22Rv1 (cell line): Measurements from ENCODE around the gene AGMO.

Experiments used
- ZFX ChIP-seq: fragments of 450-650 bp; IDR thresholded peaks from 2 replicates; pipeline ENCODE4 v1.6.1; 2017; ENCODE audit warnings: antibody characterized with exemption, borderline replicate concordance
- TF ChIP-seq, protein P1 (sequence below): fragments of 450-650 bp; IDR thresholded peaks from 2 replicates; pipeline ENCODE4 v1.5.1; 2017; ENCODE audit warnings: mild to moderate bottlenecking

GRCh38 chr7:15214976-15215375 lies 346.8 kb downstream of the AGMO start:
- TF ChIP-seq, protein P1, sequence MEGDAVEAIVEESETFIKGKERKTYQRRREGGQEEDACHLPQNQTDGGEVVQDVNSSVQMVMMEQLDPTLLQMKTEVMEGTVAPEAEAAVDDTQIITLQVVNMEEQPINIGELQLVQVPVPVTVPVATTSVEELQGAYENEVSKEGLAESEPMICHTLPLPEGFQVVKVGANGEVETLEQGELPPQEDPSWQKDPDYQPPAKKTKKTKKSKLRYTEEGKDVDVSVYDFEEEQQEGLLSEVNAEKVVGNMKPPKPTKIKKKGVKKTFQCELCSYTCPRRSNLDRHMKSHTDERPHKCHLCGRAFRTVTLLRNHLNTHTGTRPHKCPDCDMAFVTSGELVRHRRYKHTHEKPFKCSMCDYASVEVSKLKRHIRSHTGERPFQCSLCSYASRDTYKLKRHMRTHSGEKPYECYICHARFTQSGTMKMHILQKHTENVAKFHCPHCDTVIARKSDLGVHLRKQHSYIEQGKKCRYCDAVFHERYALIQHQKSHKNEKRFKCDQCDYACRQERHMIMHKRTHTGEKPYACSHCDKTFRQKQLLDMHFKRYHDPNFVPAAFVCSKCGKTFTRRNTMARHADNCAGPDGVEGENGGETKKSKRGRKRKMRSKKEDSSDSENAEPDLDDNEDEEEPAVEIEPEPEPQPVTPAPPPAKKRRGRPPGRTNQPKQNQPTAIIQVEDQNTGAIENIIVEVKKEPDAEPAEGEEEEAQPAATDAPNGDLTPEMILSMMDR: no peak
- TF ChIP-seq ZFX: no peak
